Islet precursor cell (in vitro differentiated cells): ENCODE measurements around the gene TRANK1.
"Not testable (repeated sequence)": the region's sequence is repeated elsewhere in the genome, so short reads cannot be mapped to it uniquely, and the experiment has no call there.

Source experiments
- DNase-seq: peaks from one replicate; pipeline ENCODE4 v3.0.0-alpha.2; 2018

Gene TRANK1

DNA sequence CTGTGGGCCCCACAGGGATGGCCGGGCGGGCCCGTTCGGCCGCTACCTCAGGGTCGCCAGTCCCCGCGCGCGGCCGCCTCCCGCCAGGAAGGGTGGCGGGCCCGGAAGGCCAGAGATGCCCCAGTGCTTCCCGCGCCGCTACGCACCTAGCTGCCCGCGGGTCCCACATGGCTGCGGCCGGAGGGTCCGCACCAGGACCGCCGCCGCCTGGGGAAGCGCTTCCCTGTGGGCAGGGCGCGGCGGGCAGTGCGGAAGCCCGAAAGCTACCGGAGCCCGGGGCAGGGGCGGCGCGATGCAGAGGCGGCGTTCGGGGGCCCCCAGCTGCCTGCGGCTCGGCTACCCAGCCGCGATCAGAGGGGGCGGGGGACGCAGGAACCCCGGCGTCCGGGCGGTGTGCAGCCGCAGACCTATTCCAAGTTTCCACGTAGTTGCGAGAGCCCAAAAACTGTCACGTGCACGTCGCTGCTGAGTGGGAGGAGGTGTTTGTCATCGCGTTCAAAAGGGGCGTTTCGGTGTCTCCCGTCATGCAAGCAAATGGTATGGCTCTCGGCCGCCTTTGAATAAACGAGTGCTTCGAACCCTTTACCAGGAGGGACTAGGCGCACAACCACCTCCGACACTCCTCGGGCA, at the start of gene TRANK1:
TSS of gene TRANK1 (minus strand) at position 414 of the 630 bp plus-strand sequence. CDS start at position 169, 245 bp downstream.
- DNase-seq = peak; percentile 61

DNA sequence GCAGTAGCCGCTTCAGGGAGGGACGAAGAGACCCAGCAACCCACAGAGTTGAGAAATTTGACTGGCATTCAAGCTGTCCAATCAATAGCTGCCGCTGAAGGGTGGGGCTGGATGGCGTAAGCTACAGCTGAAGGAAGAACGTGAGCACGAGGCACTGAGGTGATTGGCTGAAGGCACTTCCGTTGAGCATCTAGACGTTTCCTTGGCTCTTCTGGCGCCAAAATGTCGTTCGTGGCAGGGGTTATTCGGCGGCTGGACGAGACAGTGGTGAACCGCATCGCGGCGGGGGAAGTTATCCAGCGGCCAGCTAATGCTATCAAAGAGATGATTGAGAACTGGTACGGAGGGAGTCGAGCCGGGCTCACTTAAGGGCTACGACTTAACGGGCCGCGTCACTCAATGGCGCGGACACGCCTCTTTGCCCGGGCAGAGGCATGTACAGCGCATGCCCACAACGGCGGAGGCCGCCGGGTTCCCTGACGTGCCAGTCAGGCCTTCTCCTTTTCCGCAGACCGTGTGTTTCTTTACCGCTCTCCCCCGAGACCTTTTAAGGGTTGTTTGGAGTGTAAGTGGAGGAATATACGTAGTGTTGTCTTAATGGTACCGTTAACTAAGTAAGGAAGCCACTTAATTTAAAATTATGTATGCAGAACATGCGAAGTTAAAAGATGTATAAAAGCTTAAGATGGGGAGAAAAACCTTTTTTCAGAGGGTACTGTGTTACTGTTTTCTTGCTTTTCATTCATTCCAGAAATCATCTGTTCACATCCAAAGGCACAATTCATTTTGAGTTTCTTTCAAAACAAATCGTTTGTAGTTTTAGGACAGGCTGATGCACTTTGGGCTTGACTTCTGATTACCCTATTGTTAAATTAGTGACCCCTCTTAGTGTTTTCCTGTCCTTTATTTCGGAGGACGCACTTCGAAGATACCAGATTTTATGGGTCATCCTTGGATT, 48.8 kb upstream of the TRANK1 start, which contains the start of gene MLH1:
TSS of gene MLH1 (plus strand) at position 193 of the 958 bp plus-strand sequence. CDS start at position 223, 30 bp downstream.
- DNase-seq = peak; percentile 94

DNA sequence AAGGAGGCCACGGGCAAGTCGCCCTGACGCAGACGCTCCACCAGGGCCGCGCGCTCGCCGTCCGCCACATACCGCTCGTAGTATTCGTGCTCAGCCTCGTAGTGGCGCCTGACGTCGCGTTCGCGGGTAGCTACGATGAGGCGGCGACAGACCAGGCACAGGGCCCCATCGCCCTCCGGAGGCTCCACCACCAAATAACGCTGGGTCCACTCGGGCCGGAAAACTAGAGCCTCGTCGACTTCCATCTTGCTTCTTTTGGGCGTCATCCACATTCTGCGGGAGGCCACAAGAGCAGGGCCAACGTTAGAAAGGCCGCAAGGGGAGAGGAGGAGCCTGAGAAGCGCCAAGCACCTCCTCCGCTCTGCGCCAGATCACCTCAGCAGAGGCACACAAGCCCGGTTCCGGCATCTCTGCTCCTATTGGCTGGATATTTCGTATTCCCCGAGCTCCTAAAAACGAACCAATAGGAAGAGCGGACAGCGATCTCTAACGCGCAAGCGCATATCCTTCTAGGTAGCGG, 48.0 kb upstream of the TRANK1 start, which contains the start of gene EPM2AIP1:
TSS of gene EPM2AIP1 (minus strand) at position 326 of the 520 bp plus-strand sequence. CDS start at position 272, 54 bp downstream.
- DNase-seq = peak; percentile 100

DNA sequence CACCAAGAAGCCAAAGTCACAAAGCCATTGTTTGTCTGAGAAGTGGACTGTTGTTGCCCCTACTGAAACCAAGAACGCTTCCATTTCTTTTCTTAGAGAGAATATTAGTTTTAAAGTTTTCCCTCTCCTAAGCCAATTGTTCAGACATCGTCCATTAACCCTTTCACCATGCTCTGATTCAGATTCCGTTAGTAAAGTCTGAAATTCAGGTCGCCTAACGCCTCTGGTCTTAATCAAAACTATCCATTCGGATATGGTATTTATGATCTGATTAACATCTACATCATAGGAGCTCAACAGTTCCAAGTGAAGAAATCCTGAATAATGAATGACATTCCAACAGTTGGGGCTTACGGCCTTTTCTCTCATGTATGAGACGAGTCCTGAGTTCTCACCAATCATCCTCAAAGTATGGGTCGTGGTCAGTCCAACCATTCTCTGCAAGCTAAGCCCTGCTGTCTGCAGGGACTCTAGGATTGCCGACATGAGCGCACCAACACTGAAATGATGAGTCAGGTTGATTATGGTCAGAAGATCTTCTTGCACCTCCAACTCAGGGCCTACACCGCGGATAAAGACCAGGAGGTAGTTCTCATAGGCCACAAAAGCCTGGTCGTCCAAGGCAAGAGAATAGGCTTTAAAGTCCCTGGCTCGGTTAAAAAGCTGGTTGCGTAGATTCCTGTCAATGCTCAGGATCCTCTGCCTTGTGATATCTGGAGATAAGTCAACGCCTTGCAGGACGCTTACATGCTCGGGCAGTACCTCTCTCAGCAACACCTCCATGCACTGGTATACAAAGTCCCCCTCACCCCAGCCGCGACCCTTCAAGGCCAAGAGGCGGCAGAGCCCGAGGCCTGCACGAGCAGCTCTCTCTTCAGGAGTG, 47.3 kb upstream of the TRANK1 start:
- peak; percentile 58 for DNase-seq

DNA sequence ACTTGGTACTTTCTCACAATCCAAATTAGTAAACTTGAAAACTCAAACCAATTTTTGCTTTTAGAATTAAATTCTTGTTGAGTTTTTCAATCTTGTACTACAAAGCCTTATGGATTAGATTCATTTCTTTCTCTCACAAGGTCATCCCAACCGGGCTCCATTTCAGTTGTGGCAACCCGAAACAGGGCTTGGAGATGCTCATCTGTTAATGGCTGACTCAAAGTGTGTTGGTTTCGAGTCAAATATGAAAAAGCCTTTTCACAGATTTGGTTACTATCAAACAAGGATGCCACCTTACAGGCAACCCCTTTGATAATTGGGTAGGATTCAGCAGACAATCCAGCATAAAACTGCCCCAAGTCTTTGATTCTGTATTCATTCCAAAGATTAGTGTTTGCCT, 46.3 kb upstream of the TRANK1 start:
- no peak for DNase-seq

DNA sequence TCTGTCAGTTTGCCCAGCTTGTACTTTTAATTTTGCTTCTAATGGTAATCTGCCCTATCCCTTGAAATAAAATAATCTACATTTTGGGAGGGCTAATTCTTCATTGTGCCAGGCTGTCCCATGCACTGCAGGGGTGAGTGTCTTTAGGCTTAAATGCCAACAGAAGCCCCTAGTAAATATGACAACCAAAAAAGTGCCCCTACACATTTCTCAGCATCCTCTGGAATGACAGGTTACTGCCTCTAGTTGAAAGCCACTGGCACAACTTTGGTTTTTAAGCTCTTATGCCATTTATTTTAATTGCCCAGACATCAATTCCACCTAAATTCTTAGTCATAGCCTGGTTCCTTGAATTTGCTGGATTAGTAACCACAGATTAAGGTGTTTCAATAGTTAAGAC, 44.7 kb upstream of the TRANK1 start:
- no peak for DNase-seq

DNA sequence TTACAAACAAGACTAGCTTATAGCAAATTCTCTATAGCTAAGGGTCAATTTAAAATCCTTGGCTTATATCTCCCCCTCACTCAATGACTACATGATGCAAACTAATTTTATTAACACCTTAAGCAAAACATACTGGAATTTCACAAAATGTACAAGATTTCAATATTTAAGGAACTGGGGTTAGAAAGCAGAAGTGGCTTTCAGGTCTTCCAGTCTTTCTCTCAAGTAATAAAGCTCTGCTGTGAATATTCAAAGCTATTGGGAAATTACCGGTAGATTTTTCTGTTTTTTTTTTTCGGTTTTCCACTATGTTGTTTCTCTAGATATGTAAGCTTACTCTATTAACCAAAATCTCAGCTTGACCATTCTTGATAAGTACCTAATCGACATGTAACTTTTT, 44.2 kb upstream of the TRANK1 start:
- DNase-seq = no peak

DNA sequence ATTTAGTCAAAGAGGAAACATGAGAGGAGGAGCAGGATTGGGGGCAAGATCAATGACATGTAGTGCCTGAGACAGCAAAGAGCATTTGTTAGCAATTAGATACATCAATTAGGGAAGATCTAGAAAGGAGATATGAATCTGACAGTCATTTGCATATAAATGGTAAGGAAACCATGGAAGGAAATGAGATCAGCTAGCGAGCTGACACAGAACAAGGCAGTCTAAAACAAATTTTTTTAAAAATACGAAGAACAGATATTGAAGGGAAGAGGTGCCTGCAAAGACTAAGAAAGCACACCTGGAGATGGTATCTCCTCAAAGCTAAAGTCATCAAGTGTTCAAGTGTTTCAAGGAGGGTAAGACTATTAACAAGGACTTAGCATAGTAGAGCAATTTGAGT, 43.5 kb upstream of the TRANK1 start:
- no peak for DNase-seq

DNA sequence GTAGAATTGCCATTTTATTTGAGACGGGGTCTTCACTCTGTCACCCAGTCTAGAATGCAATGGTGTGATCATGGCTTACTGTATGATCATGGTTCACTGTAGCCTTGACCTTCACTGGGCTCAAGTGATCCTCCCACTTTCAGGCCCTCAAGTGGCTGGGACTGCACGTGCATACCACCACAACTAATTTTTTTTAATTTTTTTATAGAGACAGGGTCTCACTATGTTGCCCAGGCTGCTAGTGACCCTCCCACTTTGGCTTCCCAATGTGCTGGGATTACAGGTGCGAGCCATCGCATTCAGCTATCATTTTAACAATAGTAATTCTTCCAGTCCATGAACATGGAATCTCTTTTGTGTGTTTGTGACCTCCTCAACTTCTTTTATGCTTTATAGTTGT, 36.2 kb upstream of the TRANK1 start:
- no peak for DNase-seq

DNA sequence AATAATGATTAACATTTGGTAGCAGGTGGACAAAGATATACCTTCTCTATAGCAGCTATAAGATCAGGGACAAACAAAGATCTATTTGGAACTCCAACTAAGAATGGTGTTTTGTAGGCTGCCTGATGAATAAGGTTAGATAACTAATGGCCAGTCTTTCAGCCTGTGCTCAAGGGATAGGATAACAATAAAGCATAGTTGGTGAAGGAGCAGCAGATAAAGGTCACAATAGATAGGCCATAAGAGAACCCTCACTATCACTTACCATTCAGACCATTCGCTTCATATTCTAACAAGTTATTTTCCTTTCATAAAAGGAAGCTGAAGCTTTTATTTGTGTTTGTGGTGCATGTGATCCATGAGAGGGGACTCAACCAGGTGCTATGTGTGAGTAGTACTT, 28.3 kb upstream of the TRANK1 start:
- DNase-seq = no peak

DNA sequence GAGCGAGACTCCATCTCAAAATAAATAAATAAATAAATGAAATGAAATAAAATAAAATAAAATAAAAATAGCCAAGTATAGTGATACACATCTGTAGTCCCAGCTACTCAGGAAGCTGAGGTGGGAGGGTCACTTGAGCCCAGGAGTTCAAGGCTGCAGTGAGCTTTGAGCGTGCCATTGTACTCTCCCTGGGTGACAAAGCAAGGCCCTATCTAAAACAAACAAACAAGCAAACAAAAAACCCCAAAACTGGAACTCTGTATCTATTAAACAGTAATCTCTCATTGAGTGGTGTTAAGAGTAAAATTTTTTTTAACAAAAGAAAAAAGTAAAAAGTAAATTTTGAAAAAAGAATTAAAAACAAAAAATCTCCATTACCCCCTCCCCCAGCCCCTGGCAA, 27.3 kb upstream of the TRANK1 start:
- no peak for DNase-seq

DNA sequence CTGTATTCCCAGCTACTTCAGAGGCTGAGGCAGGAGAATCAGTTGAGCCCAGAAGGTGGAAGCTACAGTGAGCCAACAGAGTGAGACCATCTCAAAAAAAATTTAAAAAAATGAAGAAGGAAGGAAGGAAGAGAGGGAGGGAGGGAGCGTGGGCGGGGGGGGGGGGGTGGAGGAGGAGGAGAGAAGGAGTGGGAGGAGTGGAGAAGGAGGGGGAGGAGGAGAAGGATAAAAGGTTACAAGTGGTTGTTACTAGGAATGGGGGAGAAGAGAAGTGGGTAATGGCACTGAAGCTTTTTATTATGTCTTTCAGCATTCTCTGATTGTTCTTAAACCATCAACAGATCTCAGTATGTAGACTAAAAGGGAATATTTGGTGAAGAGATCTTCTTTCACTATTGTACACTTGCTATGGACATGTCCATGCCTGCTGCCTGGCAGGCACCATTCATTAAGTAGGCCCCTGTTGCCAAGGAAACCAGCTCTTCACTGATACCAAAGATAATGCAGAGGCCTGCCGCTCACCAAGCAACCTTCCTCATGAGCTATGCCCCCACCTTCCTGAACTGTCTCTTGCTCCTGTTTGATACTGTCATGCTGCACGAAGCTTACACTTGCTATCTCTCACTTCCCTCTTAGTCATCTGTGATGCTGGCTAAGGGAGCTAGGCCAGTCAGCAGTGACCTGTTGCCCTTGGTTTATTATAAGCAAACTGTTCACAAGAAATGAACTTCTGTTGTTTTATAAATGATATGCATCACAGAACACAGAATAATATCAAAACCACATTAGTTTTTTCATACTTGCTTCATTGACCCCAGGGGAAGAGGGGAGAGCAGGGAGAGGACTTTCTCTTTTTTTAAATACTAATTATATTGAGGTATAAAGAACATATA, 24.9 kb upstream of the TRANK1 start:
- peak; percentile 97 for DNase-seq

DNA sequence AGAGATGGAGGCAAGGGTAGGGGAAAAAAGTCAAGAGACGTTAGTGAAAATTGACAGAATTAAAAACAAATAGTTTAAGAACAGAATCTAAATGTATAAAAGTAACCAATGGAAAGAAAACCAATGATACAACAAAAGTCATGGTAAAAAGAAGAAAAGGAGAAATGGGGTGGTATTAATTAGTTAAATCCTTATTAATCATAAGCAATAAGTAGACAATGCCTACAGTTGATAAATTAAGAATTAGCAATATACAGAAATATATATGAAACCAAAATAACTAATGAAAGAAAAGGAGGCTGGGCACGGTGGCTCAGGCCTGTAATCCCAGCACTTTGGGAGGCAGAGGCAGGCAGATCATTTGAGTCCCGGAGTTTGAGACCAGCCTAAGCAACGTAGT, 24.2 kb upstream of the TRANK1 start:
- no peak for DNase-seq

DNA sequence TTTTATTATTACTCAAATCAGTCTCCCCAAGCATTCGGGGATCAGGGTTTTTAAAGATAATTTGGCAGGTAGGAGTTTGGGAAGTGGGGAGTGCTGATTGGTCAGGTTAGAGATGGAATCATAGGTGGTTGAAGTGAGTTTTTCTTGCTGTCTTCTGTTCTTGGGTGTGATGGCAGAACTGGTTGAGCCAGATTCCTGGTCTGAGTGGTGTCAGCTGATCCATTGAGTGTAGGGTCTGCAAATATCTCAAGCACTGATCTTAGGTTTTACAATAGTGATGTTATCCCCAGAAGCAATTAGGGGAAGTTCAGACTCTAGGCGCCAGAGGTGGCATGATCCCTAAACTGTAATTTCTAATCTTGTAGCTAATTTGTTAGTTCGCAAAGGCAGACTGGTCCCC, 20.6 kb upstream of the TRANK1 start:
- DNase-seq = peak; percentile 95

DNA sequence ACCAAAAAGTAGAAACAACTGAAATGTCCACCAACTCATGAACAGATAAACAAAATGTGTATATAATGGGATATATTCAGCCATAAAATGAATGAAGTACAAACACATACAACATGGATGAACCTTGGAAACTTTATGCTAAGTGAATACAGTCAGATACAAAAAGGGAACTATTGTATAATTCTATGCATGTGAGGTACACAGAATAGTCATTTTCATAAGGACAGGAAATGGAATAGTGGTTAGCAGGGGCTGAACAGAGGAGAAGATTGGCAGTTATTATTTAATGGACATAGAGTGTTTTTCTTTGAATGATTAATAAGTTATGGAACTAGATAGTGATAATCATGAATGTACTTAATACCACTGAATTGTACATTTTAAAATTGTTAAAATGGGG, 20.0 kb upstream of the TRANK1 start:
- no peak for DNase-seq

DNA sequence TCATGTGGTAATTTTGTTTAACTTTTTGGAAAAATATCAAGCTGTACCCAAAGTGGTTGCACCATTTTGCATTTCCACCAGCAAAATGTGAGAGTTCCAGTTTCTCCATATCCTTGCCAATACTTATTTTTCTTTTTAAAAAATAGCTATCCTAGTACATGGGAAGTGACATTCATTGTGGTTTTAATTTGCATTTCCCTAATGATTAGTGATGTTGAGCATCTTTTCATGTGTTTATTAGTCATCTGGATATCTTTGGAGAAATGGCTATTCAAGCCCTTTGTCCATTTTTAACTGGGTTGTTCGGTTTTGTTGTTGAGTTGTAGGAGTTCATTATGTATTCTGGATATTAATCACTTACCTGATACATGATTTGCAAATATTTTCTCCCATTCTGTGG, 19.5 kb upstream of the TRANK1 start:
- no peak for DNase-seq

DNA sequence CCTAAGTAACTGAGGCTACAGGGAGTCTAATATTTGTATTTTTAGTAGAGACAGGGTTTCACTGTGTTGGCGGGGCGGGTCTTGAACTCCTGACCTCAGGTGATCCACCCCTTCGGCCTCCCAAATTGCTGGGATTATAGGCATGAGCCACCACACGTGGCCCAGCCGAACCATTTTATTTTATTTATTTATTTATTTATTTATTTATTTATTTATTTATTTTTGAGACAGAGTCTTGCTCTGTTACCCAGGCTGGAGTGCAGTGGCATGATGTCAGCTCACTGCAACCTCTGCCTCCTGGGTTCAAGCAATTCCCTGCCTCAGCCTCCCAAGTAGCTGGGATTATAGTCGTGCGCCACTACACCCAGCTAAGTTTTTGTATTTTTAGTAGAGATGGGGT, 18.2 kb upstream of the TRANK1 start:
- DNase-seq = not testable (repeated sequence)

DNA sequence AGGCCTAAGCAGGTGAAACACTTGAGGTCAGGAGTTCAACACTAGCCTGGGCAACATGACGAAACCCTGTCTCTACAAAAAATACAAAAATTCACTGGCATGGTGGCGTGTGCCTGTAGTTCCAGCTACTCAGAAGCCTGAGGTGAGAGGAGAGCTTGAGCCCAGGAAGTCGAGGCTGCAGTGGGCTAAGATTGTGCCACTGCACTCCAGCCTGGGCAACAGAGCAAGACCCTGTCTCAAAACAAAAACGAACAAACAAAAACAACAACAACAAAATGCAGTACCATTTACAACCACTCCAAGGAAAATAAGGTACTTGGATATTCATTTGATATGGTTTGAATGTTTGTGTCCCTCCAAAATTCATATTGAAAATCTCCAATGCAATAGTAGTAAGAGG, 15.6 kb upstream of the TRANK1 start:
- peak; percentile 22 for DNase-seq

DNA sequence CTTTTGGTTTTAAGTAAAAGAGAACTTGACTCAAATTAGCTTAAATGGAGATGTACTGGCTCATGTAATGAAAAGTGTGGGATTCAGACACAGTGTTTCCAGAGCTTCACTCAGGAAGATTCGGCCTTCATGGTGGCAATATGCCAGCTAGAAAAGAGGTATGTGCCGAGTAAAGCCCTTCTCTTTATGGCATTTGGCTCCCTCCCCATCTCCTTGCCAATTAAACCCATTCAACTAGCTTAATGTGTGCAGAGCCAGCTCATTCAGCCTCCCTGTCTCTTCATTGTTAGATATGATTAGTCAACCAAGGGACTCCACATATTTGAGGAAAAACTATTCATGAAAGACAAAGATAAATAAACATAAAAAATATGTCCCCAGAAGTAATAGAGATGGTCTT, 15.0 kb upstream of the TRANK1 start:
- DNase-seq = peak; percentile 11

DNA sequence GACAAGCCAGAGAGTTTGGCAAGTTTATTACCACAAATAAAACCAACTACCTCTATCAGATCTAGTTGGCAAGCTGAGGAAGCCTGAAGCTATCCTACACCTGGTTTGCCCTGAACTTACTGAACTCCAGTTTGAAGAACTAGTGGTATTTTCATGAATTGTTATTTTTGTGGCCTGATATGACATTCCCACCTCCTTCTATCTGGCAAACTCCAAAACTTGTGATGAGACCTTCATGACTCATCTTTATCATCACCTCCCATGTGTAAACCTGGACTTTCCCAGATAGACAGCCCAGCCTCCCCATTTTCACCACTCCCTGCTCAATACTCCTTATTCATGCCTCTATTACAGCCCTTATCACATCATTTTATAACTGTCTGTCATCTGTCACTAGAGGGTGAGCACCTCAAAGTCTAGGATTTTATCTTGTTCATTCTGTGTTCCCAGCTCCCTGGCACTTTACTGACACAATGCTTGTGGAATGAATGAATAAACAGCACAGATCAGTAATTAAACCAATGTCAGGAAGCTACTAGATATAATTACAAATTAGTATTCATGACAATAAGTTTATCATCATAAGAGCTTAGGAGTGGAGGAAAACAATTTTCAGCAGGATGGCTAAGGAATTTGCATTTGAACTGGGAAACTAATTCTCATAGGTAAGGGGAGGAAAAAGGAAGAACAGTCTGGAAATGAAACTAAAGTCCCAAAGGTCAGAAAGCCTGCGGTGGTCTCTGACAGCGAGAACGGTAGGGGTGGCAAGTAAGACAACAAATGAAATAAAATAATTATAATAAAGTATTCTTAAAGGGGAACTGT, 13.2 kb upstream of the TRANK1 start:
- peak; percentile 32 for DNase-seq

DNA sequence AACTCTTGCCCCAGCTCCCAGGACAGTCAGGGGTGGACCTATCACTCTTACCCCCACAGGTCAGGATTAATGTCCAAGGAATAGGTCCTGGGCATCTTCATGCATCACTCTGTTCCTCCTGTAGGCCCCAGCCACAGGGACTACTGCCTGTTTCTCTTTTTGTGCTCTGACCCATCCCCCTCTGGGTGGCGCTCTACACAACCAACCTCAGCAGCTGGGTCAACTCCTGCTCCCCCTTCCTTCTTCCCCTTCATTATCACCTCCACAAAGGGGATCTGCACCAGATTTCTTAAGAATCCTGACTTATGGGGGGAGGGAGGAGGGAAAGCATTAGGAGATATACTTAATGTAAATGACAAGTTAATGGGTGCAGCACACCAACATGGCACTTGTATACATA, 12.2 kb upstream of the TRANK1 start:
- DNase-seq = peak; percentile 33
